Stimulated activated CD4-positive, alpha-beta T cell treated with anti-CD3 and anti-CD28 coated beads, TNF-alpha, amount 100 ng/mL, for 24 hours (primary cell): ENCODE results near the gene CFAP46.
A peak's percentile ranks its signal among the peaks of the same experiment; 100 is the strongest.

Experiments
- DNase-seq, 3 experiments: peaks; one replicate each; pipeline ENCODE4 v3.0.0-alpha.2; 2020; ENCODE audit warnings: low read depth in 3 of 3

CFAP46 gene

GRCh38 chr10:132945125-132945893 lies 2.9 kb upstream of the CFAP46 start:
- no peak for DNase-seq

- no peak for DNase-seq
These were observed 2.1 kb upstream of the CFAP46 start for GRCh38 chr10:132944510-132944909.

GRCh38 chr10:132943791-132944404 lies 1.5 kb upstream of the CFAP46 start:
- no peak for DNase-seq

- no peak for DNase-seq
These were observed 854 bp upstream of the CFAP46 start for GRCh38 chr10:132943058-132943790.

- no peak for DNase-seq
These were observed 724 bp downstream of the CFAP46 start for GRCh38 chr10:132941640-132942051.

- no peak for DNase-seq
These were observed 1.4 kb downstream of the CFAP46 start for GRCh38 chr10:132940791-132941465.

GRCh38 chr10:132939957-132940790 lies 2.2 kb downstream of the CFAP46 start:
- DNase-seq: peak in 1 of 3 experiments; percentile 44

- DNase-seq: no peak
These were observed 2.9 kb downstream of the CFAP46 start for GRCh38 chr10:132939378-132939955.

GRCh38 chr10:132938472-132939339 lies 3.7 kb downstream of the CFAP46 start:
- DNase-seq: no peak

GRCh38 chr10:132937861-132938260 lies 4.5 kb downstream of the CFAP46 start:
- no peak for DNase-seq

- DNase-seq: no peak
These were observed 7.4 kb downstream of the CFAP46 start for GRCh38 chr10:132934953-132935352.

GRCh38 chr10:132933308-132934042 lies 8.9 kb downstream of the CFAP46 start:
- no peak for DNase-seq

- peak in 1 of 3 experiments; percentile 30 for DNase-seq
These were observed 9.7 kb downstream of the CFAP46 start for GRCh38 chr10:132932461-132933307.

- peak in 1 of 3 experiments; percentile 22 for DNase-seq
These were observed 10.8 kb downstream of the CFAP46 start for GRCh38 chr10:132931258-132932250.

- peak in 1 of 3 experiments; percentile 20 for DNase-seq
These were observed 11.7 kb downstream of the CFAP46 start for GRCh38 chr10:132930701-132931100.

- peak in 1 of 3 experiments; percentile 38 for DNase-seq
These were observed 12.3 kb downstream of the CFAP46 start for GRCh38 chr10:132929953-132930548.
